ENCODE results near the gene ZNF790. TPM values are rescaled to one million over a fixed set of nuclear protein-coding genes. Genes with fewer than 3 reads are reported as not detected.
"Not testable (repeated sequence)": the region's sequence is repeated elsewhere in the genome, so short reads cannot be mapped to it uniquely, and the experiment has no call there.

Gene ZNF790
- total RNA-seq, 2 experiments from 2014 or later, result 7.3 to 7.7 TPM

GRCh38 chr19:36791420-36792141 lies 46.6 kb downstream of the ZNF790 start:
- POLR2A ChIA-PET, CTCF ChIA-PET: not testable (repeated sequence)

DNA sequence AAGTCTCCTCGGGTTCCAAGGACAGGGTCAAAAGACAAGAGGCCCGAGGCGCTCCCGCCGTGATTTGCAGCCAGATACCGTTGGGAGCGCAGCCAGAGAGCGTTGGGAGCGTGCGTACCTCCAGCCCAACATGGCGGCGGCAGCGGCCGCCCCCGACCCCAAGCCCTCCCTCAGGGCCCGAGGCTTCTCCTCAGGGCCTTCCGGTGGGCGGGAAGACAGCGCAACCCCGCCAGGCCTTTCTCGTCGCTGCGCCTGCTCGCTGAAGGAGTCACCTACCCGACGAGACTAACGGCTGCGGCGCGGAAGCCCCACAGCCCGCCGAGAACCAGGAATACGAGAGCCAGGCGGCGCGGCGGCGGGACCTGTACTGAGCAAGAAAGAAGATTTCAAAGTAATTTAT lies 62.4 kb downstream of the ZNF790 start:
- CTCF ChIA-PET, result no interaction called here
- POLR2A ChIA-PET, result no interaction called here

GRCh38 chr19:36773223-36773579 lies 65.0 kb downstream of the ZNF790 start:
- CTCF ChIA-PET, result interaction anchor here (1.0 kb wide), 1 partner anchor 24 kb away, joined by 4 read pairs; no protein-coding TSS in a partner anchor
- POLR2A ChIA-PET, result interaction anchor here (0.6 kb wide), 1 partner anchor 366 kb away, joined by 9 read pairs; no protein-coding TSS in a partner anchor

DNA sequence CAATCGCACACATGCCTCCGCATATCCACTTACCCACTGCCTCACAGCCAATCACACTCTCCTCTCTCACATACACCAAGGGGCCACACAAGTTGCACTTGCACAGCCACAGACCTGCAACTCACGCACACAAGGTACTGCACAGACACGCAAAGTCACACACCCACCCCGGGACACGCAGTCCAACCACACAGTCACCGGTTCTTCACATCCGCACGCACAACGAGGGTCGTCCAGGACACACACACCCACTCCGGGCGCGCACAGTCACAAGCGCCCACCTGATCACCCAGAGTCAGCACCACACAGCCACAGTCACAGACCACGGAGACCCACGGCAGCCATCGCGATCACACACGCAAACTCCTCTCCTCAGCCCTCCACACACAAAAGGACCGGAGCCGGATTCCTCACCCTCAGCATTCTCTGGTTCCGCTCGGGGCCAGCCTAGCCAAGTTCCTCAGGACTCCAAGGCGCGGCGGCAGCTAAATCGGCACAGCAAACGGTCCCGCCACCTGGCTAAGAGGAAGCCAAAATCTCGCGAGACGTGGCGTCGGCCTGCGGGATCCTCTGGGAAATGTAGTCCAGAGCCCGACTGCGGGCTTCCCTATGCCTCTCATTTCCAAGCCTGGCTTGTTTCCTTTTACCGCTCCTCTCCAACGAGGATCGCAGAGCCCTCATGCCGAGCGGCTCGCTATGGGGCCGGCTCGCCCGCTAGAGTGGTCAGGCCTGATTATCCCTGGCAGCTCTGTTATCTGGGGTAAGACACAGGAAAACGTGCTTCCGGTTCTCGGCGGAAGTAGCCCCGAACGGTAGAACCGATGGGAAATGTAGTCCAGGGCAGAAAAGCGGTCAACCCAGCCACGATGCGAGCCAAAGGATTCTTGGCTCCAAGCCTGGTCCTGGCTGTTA lies 65.6 kb downstream of the ZNF790 start, which contains the start of gene ZNF850:
ZNF850 (minus strand) TSS at position 497 of the 912 bp plus-strand sequence. CDS start 10,201 bp downstream, outside the sequence.
- ChIA-PET CTCF (interaction anchor here (1.0 kb wide), 1 partner anchor 24 kb away, joined by 4 read pairs; no protein-coding TSS in a partner anchor), POLR2A (interaction anchor here (0.9 kb wide), 1 partner anchor 77 kb away, joined by 3 read pairs; no protein-coding TSS in a partner anchor)

DNA sequence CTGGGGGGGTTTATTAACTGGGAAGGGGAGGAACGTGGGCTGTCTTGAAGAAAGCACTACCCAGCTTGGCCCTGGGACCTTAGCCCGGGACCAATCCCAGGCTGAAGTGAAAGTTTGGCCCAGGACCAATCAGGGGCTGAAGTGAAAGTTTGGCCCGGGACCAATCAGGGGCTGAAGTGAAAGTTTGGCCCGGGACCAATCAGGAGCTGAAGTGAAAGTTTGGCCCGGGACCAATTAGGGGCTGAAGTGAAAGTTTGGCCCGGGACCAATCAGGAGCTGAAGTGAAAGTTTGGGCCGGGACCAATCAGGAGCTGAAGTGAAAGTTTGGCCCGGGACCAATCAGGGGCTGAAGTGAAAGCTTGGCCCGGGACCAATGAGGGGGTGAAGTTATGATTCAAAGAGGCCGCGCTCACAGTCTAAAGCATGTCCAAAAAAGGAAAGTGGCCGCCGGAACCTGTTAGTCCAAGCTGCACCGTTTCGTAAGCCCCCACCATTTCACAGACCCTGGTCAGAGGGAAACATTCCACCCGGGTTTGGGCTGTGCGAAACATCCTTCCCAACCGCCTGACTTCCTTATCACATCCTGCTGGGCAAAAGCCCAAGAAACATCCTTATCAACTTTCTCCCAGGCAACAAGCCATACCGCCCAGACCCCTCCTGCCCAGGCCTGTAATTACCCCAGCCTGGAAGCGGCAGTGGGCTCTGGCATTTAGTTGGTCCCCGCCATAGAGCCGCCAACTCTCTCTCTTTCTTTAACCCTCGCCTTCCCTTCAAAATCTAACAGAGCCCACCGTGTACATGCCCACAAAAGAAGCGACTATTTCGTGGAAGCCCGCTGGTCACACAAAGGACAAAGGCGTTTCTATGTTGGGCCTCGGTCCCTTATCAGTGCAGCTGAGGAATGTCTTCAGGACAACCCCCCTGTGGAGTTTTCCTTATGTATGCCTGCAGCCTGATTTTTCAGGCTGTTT lies 66.6 kb downstream of the ZNF790 start:
- ChIA-PET CTCF (no interaction called here), POLR2A (interaction anchor here (0.6 to 0.9 kb wide), 2 partner anchors 78 to 1110 kb away, joined by 3 to 4 read pairs; no protein-coding TSS in a partner anchor)

Other genes with a start within 250 kb of the ZNF790 start
- gene ZNF382, start 233.1 kb downstream of the ZNF790 start, total RNA-seq, result 10 to 100 TPM; 10.3 to 10.9 TPM
- gene ZNF461, start 171.6 kb downstream of the ZNF790 start, total RNA-seq, result 1 to 10 TPM; 5.3 to 5.4 TPM
- 1 to 10 TPM; 7.0 to 7.9 TPM for gene ZNF567, start 150.8 kb downstream of the ZNF790 start, total RNA-seq
- gene ZNF850, start 65.6 kb downstream of the ZNF790 start, total RNA-seq, result 1 to 10 TPM; 5.0 to 6.0 TPM
- gene ZNF345, start 12.5 kb upstream of the ZNF790 start, total RNA-seq, result 1 to 10 TPM; 2.3 to 3.8 TPM
- gene ZNF829, start 77.9 kb upstream of the ZNF790 start, total RNA-seq, result 1 to 10 TPM; 5.2 to 6.3 TPM
- 1 to 10 TPM; 6.5 to 7.1 TPM for gene ZNF568, start 77.9 kb upstream of the ZNF790 start, total RNA-seq
- 10 to 100 TPM; 13.3 to 16.5 TPM for gene ZNF420, start 240.0 kb upstream of the ZNF790 start, total RNA-seq

All from activated CD8-positive, alpha-beta memory T cell treated with anti-CD3 and anti-CD28 coated beads for 36 hours (primary cell).